ENCODE measurements around the gene TNFRSF12A. TPM values are rescaled to one million over a fixed set of nuclear protein-coding genes. Genes with fewer than 3 reads are reported as not detected.

TNFRSF12A gene
- total and polyA plus RNA-seq, 2 of the 13 experiments (the other 11 are each of a cell fraction or from before 2014, with no cell fraction given), result 61.9 to 66.0 TPM

DNA sequence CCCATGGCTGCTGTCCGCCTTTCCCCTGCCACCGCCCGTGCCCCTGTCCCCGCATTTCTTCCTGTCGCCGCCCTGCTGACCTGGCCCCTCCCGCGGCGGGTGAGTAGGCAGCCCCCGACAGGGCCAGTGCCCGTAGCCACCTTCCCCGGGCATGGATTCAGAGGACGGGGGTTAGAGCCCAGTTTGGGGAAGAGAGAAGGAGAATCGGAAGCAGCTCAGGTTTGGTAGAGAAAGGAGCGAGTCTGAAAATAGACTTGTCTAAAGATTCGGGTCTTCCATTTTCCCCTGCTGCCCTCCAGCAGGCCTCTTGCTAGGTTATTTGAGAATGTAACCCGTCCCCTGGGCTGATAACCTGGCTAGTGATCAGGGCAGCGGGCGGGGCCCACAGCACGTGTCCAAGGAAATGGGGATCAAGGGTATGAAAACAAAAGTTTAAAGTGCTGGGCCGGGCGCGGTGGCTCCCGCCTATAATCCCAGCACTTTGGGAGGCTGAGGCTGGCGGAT is 15.3 kb upstream of the TNFRSF12A start:
- DNase-seq (ENCODE audit: low spot score) (peak; percentile 65), ATAC-seq (no peak), FAIRE-seq (no peak)
- in situ Hi-C loops (cut with HindIII; ENCODE audit: extremely low pct_ligation_motif_present, low pct_unique_long_range_greater_than_20kb) (no loop called here), intact Hi-C loops (cut with micrococcal nuclease; ENCODE audit: unreplicated experiment) (loop anchor here (1.0 kb wide), 1 partner anchor 19 kb away; the partner anchor contains the start of gene THOC6)
- Histone ChIP-seq H4K20me1 (ENCODE audit: insufficient read depth, low read length) (no peaks in the 10 kb centered on the region), H3K27ac (ENCODE audit: extremely low read length, insufficient read depth, low read length) (peak overlapping the region; percentile 84), H3K36me3 (replicated peaks in 1 of 2; ENCODE audit: control insufficient read depth in 1 of 2, insufficient read depth in 2 of 2, low read length in 2 of 2) (no peaks in the 10 kb centered on the region), H3K27me3 (ENCODE audit: control insufficient read depth in 1 of 2, insufficient read depth in 2 of 2, low read length in 2 of 2) (no peaks in the 10 kb centered on the region), H3K4me1 (ENCODE audit: insufficient read depth, low read length) (peaks cover 60% of the 10 kb centered on the region), H3K4me3 (replicated peaks in 1 of 3; ENCODE audit: insufficient read depth in 1 of 3, low read depth in 2 of 3, low read length in 3 of 3) (peak overlapping the region; percentile 55 to 75 (median 69); a peak in 5 of 6 replicates), H3K9ac (ENCODE audit: insufficient read depth, low read depth, low read length) (peak overlapping the region; percentile 72), H3K4me2 (ENCODE audit: low read depth, low read length) (peak overlapping the region; percentile 80), H3K9me3 (ENCODE audit: low read length) (no peaks in the 10 kb centered on the region), H2AFZ (ENCODE audit: low read length) (no peak overlapping the region), H3K79me2 (ENCODE audit: insufficient read depth, low read length) (no peaks in the 10 kb centered on the region)
- TSS peak; percentile 57 for BruUV-seq (replicated peaks)
- CTCF ChIA-PET (ENCODE audit: low intra/inter-chr PET ratio, low total read pairs), result interaction anchor here (1.4 kb wide), 1 partner anchor 14 kb away, joined by 4 read pairs; no protein-coding TSS in a partner anchor
- POLR2A ChIA-PET, result interaction anchor here (0.5 to 14.2 kb wide), 6 partner anchors 18 to 453 kb away, joined by 3 to 750 read pairs (median 8); partner anchors contain the start of genes CLDN6, HCFC1R1, IL32 and KREMEN2
- under 1% methylated on average over 17 of the region's 25 CpGs for WGBS (ENCODE audit: low lambda C conversion rate)
- TF ChIP-seq ZNF777 (CRISPR knock-in tag; IDR thresholded peaks at IDR 0.05), result 0 out of 2 replicates have a peak, but pooled peaks have one; percentile 23
- no peak for TF ChIP-seq ZSCAN30 (CRISPR knock-in tag; IDR thresholded peaks at IDR 0.05)
- TF ChIP-seq RFX3 (CRISPR knock-in tag; IDR thresholded peaks at IDR 0.05), result no peak
- 0 out of 2 replicates have a peak, but pooled peaks have one; percentile 17 for TF ChIP-seq FOXO1 (CRISPR knock-in tag; IDR thresholded peaks at IDR 0.05)
- peak; percentile 16 for TF ChIP-seq TEAD3 (CRISPR knock-in tag; optimal IDR thresholded peaks at IDR 0.05; ENCODE audit: borderline replicate concordance)
- no peak for TF ChIP-seq TBP (CRISPR knock-in tag; IDR thresholded peaks at IDR 0.05)
- no peak for TF ChIP-seq ZNF782 (CRISPR knock-in tag; IDR thresholded peaks at IDR 0.05; ENCODE audit: borderline replicate concordance)
- peak; percentile 63; the same call in 1 of the 2 replicates for TF ChIP-seq MYC (CRISPR knock-in tag; IDR thresholded peaks at IDR 0.05; ENCODE audit: borderline replicate concordance)
- no peak for TF ChIP-seq FOXA3 (CRISPR knock-in tag; IDR thresholded peaks at IDR 0.05)
- TF ChIP-seq ZNF746 (CRISPR knock-in tag; IDR thresholded peaks at IDR 0.05), result peak; percentile 39; the same call in 1 of the 2 replicates
- TF ChIP-seq, protein P1, sequence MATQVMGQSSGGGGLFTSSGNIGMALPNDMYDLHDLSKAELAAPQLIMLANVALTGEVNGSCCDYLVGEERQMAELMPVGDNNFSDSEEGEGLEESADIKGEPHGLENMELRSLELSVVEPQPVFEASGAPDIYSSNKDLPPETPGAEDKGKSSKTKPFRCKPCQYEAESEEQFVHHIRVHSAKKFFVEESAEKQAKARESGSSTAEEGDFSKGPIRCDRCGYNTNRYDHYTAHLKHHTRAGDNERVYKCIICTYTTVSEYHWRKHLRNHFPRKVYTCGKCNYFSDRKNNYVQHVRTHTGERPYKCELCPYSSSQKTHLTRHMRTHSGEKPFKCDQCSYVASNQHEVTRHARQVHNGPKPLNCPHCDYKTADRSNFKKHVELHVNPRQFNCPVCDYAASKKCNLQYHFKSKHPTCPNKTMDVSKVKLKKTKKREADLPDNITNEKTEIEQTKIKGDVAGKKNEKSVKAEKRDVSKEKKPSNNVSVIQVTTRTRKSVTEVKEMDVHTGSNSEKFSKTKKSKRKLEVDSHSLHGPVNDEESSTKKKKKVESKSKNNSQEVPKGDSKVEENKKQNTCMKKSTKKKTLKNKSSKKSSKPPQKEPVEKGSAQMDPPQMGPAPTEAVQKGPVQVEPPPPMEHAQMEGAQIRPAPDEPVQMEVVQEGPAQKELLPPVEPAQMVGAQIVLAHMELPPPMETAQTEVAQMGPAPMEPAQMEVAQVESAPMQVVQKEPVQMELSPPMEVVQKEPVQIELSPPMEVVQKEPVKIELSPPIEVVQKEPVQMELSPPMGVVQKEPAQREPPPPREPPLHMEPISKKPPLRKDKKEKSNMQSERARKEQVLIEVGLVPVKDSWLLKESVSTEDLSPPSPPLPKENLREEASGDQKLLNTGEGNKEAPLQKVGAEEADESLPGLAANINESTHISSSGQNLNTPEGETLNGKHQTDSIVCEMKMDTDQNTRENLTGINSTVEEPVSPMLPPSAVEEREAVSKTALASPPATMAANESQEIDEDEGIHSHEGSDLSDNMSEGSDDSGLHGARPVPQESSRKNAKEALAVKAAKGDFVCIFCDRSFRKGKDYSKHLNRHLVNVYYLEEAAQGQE (IDR thresholded peaks at IDR 0.05; ENCODE audit: borderline replicate concordance in 1 of 2, low read depth in 1 of 2, low read length in 2 of 2), result no peak
- TF ChIP-seq FIP1L1 (IDR thresholded peaks at IDR 0.05; ENCODE audit: borderline replicate concordance, insufficient read depth, low read depth, low read length), result no peak
- no peak for TF ChIP-seq KDM4B (CRISPR knock-in tag; IDR thresholded peaks at IDR 0.05)
- TF ChIP-seq, protein P2, sequence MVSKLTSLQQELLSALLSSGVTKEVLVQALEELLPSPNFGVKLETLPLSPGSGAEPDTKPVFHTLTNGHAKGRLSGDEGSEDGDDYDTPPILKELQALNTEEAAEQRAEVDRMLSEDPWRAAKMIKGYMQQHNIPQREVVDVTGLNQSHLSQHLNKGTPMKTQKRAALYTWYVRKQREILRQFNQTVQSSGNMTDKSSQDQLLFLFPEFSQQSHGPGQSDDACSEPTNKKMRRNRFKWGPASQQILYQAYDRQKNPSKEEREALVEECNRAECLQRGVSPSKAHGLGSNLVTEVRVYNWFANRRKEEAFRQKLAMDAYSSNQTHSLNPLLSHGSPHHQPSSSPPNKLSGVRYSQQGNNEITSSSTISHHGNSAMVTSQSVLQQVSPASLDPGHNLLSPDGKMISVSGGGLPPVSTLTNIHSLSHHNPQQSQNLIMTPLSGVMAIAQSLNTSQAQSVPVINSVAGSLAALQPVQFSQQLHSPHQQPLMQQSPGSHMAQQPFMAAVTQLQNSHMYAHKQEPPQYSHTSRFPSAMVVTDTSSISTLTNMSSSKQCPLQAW (CRISPR knock-in tag; IDR thresholded peaks at IDR 0.05), result peak; percentile 47; the same call in 1 of the 2 replicates
- 0 out of 2 replicates have a peak, but pooled peaks have one; percentile 33 for TF ChIP-seq RXRA (CRISPR knock-in tag; IDR thresholded peaks at IDR 0.05)
- TF ChIP-seq BORCS8-MEF2B (CRISPR knock-in tag; IDR thresholded peaks at IDR 0.05), result peak; percentile 35; the same call in 1 of the 2 replicates
- TF ChIP-seq, protein P3, sequence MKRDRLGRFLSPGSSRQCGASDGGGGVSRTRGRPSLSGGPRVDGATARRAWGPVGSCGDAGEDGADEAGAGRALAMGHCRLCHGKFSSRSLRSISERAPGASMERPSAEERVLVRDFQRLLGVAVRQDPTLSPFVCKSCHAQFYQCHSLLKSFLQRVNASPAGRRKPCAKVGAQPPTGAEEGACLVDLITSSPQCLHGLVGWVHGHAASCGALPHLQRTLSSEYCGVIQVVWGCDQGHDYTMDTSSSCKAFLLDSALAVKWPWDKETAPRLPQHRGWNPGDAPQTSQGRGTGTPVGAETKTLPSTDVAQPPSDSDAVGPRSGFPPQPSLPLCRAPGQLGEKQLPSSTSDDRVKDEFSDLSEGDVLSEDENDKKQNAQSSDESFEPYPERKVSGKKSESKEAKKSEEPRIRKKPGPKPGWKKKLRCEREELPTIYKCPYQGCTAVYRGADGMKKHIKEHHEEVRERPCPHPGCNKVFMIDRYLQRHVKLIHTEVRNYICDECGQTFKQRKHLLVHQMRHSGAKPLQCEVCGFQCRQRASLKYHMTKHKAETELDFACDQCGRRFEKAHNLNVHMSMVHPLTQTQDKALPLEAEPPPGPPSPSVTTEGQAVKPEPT (CRISPR knock-in tag; IDR thresholded peaks at IDR 0.05; ENCODE audit: low read depth), result no peak
- TF ChIP-seq SP5 (CRISPR knock-in tag; IDR thresholded peaks at IDR 0.05; ENCODE audit: borderline replicate concordance, low read depth), result 0 out of 2 replicates have a peak, but pooled peaks have one; percentile 62

Measured in HepG2 (cell line).